PC-9 (cell line): ENCODE measurements around the gene TRPM1. TPM values are rescaled to one million over a fixed set of nuclear protein-coding genes. Genes with fewer than 3 reads are reported as not detected.

Experiments used
- BruUV-seq: library from RNA; stranded (reverse); fragments of 400-500 nt; replicated peaks from 2 replicates; lab custom pipeline; 2021; lab: Mats Ljungman, UMichigan
- CTCF ChIA-PET: fragments of 300-600 bp; sonication (Branson Sonifier 250); formaldehyde crosslinking; loops from one replicate; lab custom pipeline; 2022; ENCODE audit warnings: antibody characterized with exemption; lab: Charles Lee
- POLR2A ChIA-PET: fragments of 300-600 bp; sonication (Branson Sonifier 250); formaldehyde crosslinking; loops from one replicate; lab custom pipeline; 2022; ENCODE audit warnings: antibody characterized with exemption; ENCODE audit not compliant: unreplicated experiment; lab: Charles Lee
- DNase-seq, 2 experiments: peaks; one replicate each; pipeline versions ENCODE4 v3.0.0 to v3.0.0-alpha.2; 2015 to 2022; ENCODE audit warnings: mixed read lengths in 1 of 2
- H2AFZ ChIP-seq: fragments of 200-600 bp; sonication (generic); 2 replicates; pipeline ENCODE4 v1.8.1; 2017; ENCODE audit warnings: antibody characterized with exemption
- H3F3A ChIP-seq: fragments of 200-600 bp; sonication (generic); 2 replicates; pipeline ENCODE4 v1.8.1; 2017; ENCODE audit warnings: antibody characterized with exemption, mild to moderate bottlenecking, low read depth; ENCODE audit not compliant: insufficient read depth
- H3K27ac ChIP-seq: fragments of 200-600 bp; sonication (generic); 2 replicates; pipeline ENCODE4 v1.6.1; 2016; ENCODE audit warnings: mixed run types
- H3K27me3 ChIP-seq: fragments of 200-600 bp; sonication (generic); 2 replicates; pipeline ENCODE4 v1.6.1; 2016; ENCODE audit warnings: low read depth, mixed run types; ENCODE audit not compliant: insufficient read depth
- H3K36me3 ChIP-seq: fragments of 200-600 bp; sonication (generic); 2 replicates; pipeline ENCODE4 v1.6.1; 2016; ENCODE audit warnings: low read depth, mixed run types
- H3K4me1 ChIP-seq: fragments of 200-600 bp; sonication (generic); replicated peaks from 2 replicates; pipeline ENCODE4 v1.6.1; 2016; ENCODE audit warnings: mixed run types; ENCODE audit not compliant: insufficient read depth
- H3K4me2 ChIP-seq: fragments of 200-600 bp; sonication (generic); 2 replicates; pipeline ENCODE4 v1.6.1; 2017; ENCODE audit warnings: mixed run types
- H3K4me3 ChIP-seq: fragments of 200-600 bp; sonication (generic); 2 replicates; pipeline ENCODE4 v1.6.1; 2016; ENCODE audit warnings: mixed run types
- H3K79me2 ChIP-seq: fragments of 200-600 bp; sonication (generic); 2 replicates; pipeline ENCODE4 v1.6.1; 2017; ENCODE audit warnings: low read depth, mixed run types
- H3K9me2 ChIP-seq: fragments of 200-600 bp; sonication (generic); 2 replicates; pipeline ENCODE4 v1.8.1; 2017; ENCODE audit warnings: mild to moderate bottlenecking; ENCODE audit not compliant: insufficient read depth
- H3K9me3 ChIP-seq: fragments of 200-600 bp; sonication (generic); 2 replicates; pipeline ENCODE4 v1.8.1; 2016; ENCODE audit warnings: low read depth; ENCODE audit not compliant: insufficient read depth
- H4K20me1 ChIP-seq: fragments of 200-600 bp; sonication (generic); 2 replicates; pipeline ENCODE4 v1.8.1; 2017; ENCODE audit not compliant: insufficient read depth
- CTCF ChIP-seq: fragments of 200-600 bp; sonication (generic); conservative IDR thresholded peaks from 2 replicates; pipeline ENCODE4 v1.6.1; 2017; ENCODE audit warnings: mixed run types, antibody characterized with exemption, mild to moderate bottlenecking, moderate library complexity
- EZH2 ChIP-seq: fragments of 200-600 bp; sonication (generic); IDR thresholded peaks from 2 replicates; pipeline ENCODE4 v1.8.0; 2017; ENCODE audit warnings: antibody characterized with exemption, low read depth
- intact Hi-C: fragments of 100-400 bp; cut with micrococcal nuclease; formaldehyde crosslinking; loops from one replicate; pipeline ENCODE4 v1.10.0; 2022; ENCODE audit not compliant: unreplicated experiment
- total RNA-seq: library from RNA; stranded (reverse); gene quantifications from 2 replicates; pipeline ENCODE4 v1.2.3, GENCODE V29; 2021

The TRPM1 gene
- total RNA-seq, 1 experiment from 2014 or later, result not detected

- ChIA-PET POLR2A (no interaction called here), CTCF (interaction anchor here (0.6 kb wide), 1 partner anchor 267 kb away, joined by 9 read pairs; no protein-coding TSS in a partner anchor)
- DNase-seq, result no peak
- Histone ChIP-seq H3K9me3 (no peaks in the 10 kb centered on the region), H3F3A (no peaks in the 10 kb centered on the region), H3K27me3 (peaks cover 25% of the 10 kb centered on the region; the same call in 1 of the 2 replicates), H3K4me2 (no peak overlapping the region), H2AFZ (no peak overlapping the region), H3K4me3 (no peak overlapping the region), H3K4me1 (no peaks in the 10 kb centered on the region), H4K20me1 (no peaks in the 10 kb centered on the region), H3K9me2 (no peaks in the 10 kb centered on the region), H3K27ac (no peak overlapping the region), H3K79me2 (no peaks in the 10 kb centered on the region), H3K36me3 (no peaks in the 10 kb centered on the region)
- intact Hi-C loops, result loop anchor here (2.0 to 10.0 kb wide), 3 partner anchors 233 to 463 kb away; no protein-coding TSS in a partner anchor
- TF ChIP-seq EZH2, result no peak
- BruUV-seq, result no TSS peak
These were observed 26.2 kb upstream of the TRPM1 start for GRCh38 chr15:31127596-31128261.

GRCh38 chr15:31125061-31125460 lies 23.5 kb upstream of the TRPM1 start:
- intact Hi-C loops, result loop anchor here (5.0 to 10.0 kb wide), 2 partner anchors 328 to 460 kb away; no protein-coding TSS in a partner anchor
- Histone ChIP-seq H3K36me3 (no peaks in the 10 kb centered on the region), H3K27ac (no peak overlapping the region), H3K4me2 (no peak overlapping the region), H3K4me1 (no peaks in the 10 kb centered on the region), H2AFZ (no peak overlapping the region), H3K27me3 (peaks cover 20% of the 10 kb centered on the region; the same call in 1 of the 2 replicates), H3K4me3 (no peak overlapping the region), H3K9me3 (no peaks in the 10 kb centered on the region), H3K9me2 (no peaks in the 10 kb centered on the region), H3F3A (no peaks in the 10 kb centered on the region), H3K79me2 (no peaks in the 10 kb centered on the region), H4K20me1 (no peaks in the 10 kb centered on the region)
- TF ChIP-seq EZH2 (no peak), CTCF (no peak)
- POLR2A ChIA-PET, result no interaction called here
- BruUV-seq, result no TSS peak
- DNase-seq, result no peak
- CTCF ChIA-PET, result no interaction called here

GRCh38 chr15:31116423-31117030 lies 15.0 kb upstream of the TRPM1 start:
- H3F3A ChIP-seq, result no peaks in the 10 kb centered on the region
- no peak for DNase-seq
- H3K27me3 ChIP-seq, result peaks cover 15% of the 10 kb centered on the region; the same call in 1 of the 2 replicates
- no peak overlapping the region for H3K4me3 ChIP-seq
- no TSS peak for BruUV-seq
- no peaks in the 10 kb centered on the region for H3K36me3 ChIP-seq
- ChIA-PET CTCF (no interaction called here), POLR2A (no interaction called here)
- H3K9me2 ChIP-seq, result no peaks in the 10 kb centered on the region
- no peak overlapping the region for H3K4me2 ChIP-seq
- no peak overlapping the region for H2AFZ ChIP-seq
- H3K27ac ChIP-seq, result no peak overlapping the region
- H3K79me2 ChIP-seq, result no peaks in the 10 kb centered on the region
- H3K4me1 ChIP-seq, result no peaks in the 10 kb centered on the region
- TF ChIP-seq EZH2 (no peak), CTCF (no peak)
- H4K20me1 ChIP-seq, result no peaks in the 10 kb centered on the region
- intact Hi-C loops, result no loop called here
- no peaks in the 10 kb centered on the region for H3K9me3 ChIP-seq
